ENCODE measurements around the gene KIF26B.

DNA sequence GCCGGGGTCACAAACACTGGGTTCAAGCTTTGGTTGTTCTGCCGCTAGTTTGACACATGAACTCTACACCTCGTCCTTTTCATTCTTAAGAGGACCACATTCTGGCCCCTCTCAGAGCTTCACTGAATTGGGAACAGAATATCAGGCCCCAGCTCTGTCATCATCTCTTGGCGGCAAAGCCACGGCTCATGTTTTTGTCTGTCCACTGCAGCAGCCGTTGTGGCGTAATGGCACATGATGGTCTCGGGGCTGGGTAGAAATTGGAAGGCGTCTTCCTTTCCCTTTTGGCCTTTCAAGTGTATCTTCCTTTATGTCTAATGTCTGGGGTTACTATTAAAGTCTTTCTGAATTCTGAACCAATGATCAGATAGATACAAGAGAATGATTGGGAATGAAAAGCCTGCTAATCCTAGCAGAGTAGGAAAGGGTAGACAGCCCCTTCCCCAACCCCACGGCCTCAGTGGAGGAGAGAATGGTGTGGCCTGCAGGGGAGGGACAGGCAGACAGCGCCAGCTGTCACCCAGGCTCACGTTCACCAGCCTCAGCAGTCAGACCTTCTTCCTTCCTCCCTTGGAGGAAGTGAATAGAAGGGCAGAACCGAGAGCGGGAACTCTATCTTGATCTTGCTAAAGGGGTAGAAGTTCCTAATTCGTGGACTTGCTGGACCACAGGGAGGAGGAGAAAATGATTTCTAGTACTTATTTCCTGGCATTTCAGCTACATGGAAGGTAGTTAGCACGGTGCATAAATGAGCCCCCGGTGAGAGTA, 498.1 kb downstream of the KIF26B start:
- no peak for TF ChIP-seq CTCF (conservative IDR thresholded peaks at IDR 0.05; ENCODE audit: low read length)
- no peak for TF ChIP-seq EZH2phosphoT487 (IDR thresholded peaks at IDR 0.05; ENCODE audit: borderline replicate concordance)

Measured in Loucy (cell line).